H9 (cell line): ENCODE data around the gene CALHM4. TPM values are rescaled to one million over a fixed set of nuclear protein-coding genes. Genes with fewer than 3 reads are reported as not detected.

ENCODE experiments used
- DNase-seq: peaks from one replicate; pipeline ENCODE4 v3.0.0-alpha.2; 2017
- H2AFZ ChIP-seq: one replicate; pipeline ENCODE4 v1.6.1; 2013; ENCODE audit warnings: mild to moderate bottlenecking, low read length, control low read depth, moderate library complexity
- H2AK5ac ChIP-seq: 2 replicates; pipeline ENCODE4 v1.6.1; 2013; ENCODE audit warnings: low read length, control low read depth, mixed read lengths; ENCODE audit not compliant: insufficient read length
- H2BK120ac ChIP-seq: one replicate; pipeline ENCODE4 v1.6.1; 2013; ENCODE audit warnings: low read depth, mild to moderate bottlenecking, low read length, control low read depth, inconsistent platforms; ENCODE audit not compliant: poor library complexity, severe bottlenecking
- H2BK12ac ChIP-seq: 2 replicates; pipeline ENCODE4 v1.6.1; 2013; ENCODE audit warnings: low read length, control low read depth, mixed read lengths, low read depth; ENCODE audit not compliant: insufficient read length
- H2BK15ac ChIP-seq: 2 replicates; pipeline ENCODE4 v1.6.1; 2013; ENCODE audit warnings: low read depth, low read length, control low read depth
- H2BK20ac ChIP-seq: one replicate; pipeline ENCODE4 v1.6.1; 2013; ENCODE audit warnings: low read depth, mild to moderate bottlenecking, low read length, control low read depth, inconsistent platforms; ENCODE audit not compliant: poor library complexity, severe bottlenecking
- H2BK5ac ChIP-seq: 2 replicates; pipeline ENCODE4 v1.6.1; 2013; ENCODE audit warnings: low read length, control low read depth, mixed read lengths; ENCODE audit not compliant: insufficient read length
- H3K14ac ChIP-seq: 2 replicates; pipeline ENCODE4 v1.6.1; 2013; ENCODE audit warnings: low read length, control low read depth; ENCODE audit not compliant: insufficient read depth
- H3K18ac ChIP-seq: 2 replicates; pipeline ENCODE4 v1.6.1; 2013; ENCODE audit warnings: low read depth, mild to moderate bottlenecking, mixed read lengths, low read length, control low read depth; ENCODE audit not compliant: insufficient read length
- H3K23ac ChIP-seq: 2 replicates; pipeline ENCODE4 v1.6.1; 2013; ENCODE audit warnings: low read length, control low read depth, mixed read lengths, low read depth; ENCODE audit not compliant: insufficient read length
- H3K23me2 ChIP-seq: 2 replicates; pipeline ENCODE4 v1.6.1; 2013; ENCODE audit warnings: low read depth, mild to moderate bottlenecking, mixed read lengths, low read length, control low read depth; ENCODE audit not compliant: insufficient read length, poor library complexity, severe bottlenecking
- H3K27ac ChIP-seq: 2 replicates; pipeline ENCODE4 v1.5.1; 2013; ENCODE audit warnings: low read length, control low read depth, mixed read lengths, low read depth; ENCODE audit not compliant: insufficient read length
- H3K27me3 ChIP-seq: 2 replicates; pipeline ENCODE4 v1.6.1; 2013; ENCODE audit warnings: low read length, control low read depth, inconsistent platforms; ENCODE audit not compliant: insufficient read depth
- H3K4ac ChIP-seq: 2 replicates; pipeline ENCODE4 v1.6.1; 2013; ENCODE audit warnings: low read depth, mild to moderate bottlenecking, control low read depth, inconsistent platforms, low read length, moderate library complexity
- H3K4me1 ChIP-seq: 2 replicates; pipeline ENCODE4 v1.6.1; 2013; ENCODE audit warnings: low read length, control low read depth, inconsistent platforms; ENCODE audit not compliant: insufficient read depth
- H3K4me2 ChIP-seq: 2 replicates; pipeline ENCODE4 v1.6.1; 2013; ENCODE audit warnings: low read length, control low read depth, mixed read lengths; ENCODE audit not compliant: insufficient read length, insufficient read depth
- H3K56ac ChIP-seq: 2 replicates; pipeline ENCODE4 v1.6.1; 2013; ENCODE audit warnings: low read depth, mild to moderate bottlenecking, mixed read lengths, low read length, control low read depth; ENCODE audit not compliant: insufficient read length
- H3K79me1 ChIP-seq: 2 replicates; pipeline ENCODE4 v1.6.1; 2013; ENCODE audit warnings: low read depth, mild to moderate bottlenecking, moderate library complexity, low read length, control low read depth, inconsistent platforms; ENCODE audit not compliant: insufficient read depth, poor library complexity, severe bottlenecking
- H3K79me2 ChIP-seq: 2 replicates; pipeline ENCODE4 v1.6.1; 2013; ENCODE audit warnings: low read length, control low read depth, inconsistent platforms; ENCODE audit not compliant: insufficient read depth
- H3K9ac ChIP-seq: 2 replicates; pipeline ENCODE4 v1.6.1; 2013; ENCODE audit warnings: low read length, control low read depth, mixed read lengths; ENCODE audit not compliant: insufficient read length; ENCODE audit errors: extremely low read depth
- H3K9me3 ChIP-seq: one replicate; pipeline ENCODE4 v1.6.1; 2013; ENCODE audit warnings: low read depth, low read length, inconsistent platforms; ENCODE audit not compliant: control insufficient read depth
- H3T11ph ChIP-seq: one replicate; pipeline ENCODE4 v1.6.1; 2013; ENCODE audit warnings: mild to moderate bottlenecking, low read length, control low read depth, inconsistent platforms
- H4K20me1 ChIP-seq: one replicate; pipeline ENCODE4 v1.6.1; 2013; ENCODE audit not compliant: control insufficient read depth, insufficient read length, insufficient read depth
- H4K5ac ChIP-seq: 2 replicates; pipeline ENCODE4 v1.6.1; 2013; ENCODE audit warnings: low read depth, mild to moderate bottlenecking, mixed read lengths, low read length, control low read depth; ENCODE audit not compliant: insufficient read length
- H4K8ac ChIP-seq: replicated peaks from 2 replicates; pipeline ENCODE4 v1.6.1; 2013; ENCODE audit warnings: low read length, control low read depth, mixed read lengths, low read depth; ENCODE audit not compliant: insufficient read length
- H4K91ac ChIP-seq: 2 replicates; pipeline ENCODE4 v1.6.1; 2013; ENCODE audit warnings: low read depth, mild to moderate bottlenecking, moderate library complexity, mixed read lengths, low read length, control low read depth; ENCODE audit not compliant: insufficient read length
- H3K27ac Mint-ChIP-seq, 3 experiments: 2 replicates in 2 of 3; 3 replicates in 1 of 3; pipeline ENCODE4 v1.8.0; 2020 to 2021; ENCODE audit warnings: mixed read lengths in 3 of 3, mild to moderate bottlenecking in 1 of 3, moderate library complexity in 1 of 3
- H3K27me3 Mint-ChIP-seq: 2 replicates; pipeline ENCODE4 v1.8.0; 2021; ENCODE audit warnings: low read depth, mild to moderate bottlenecking, moderate library complexity, mixed read lengths
- H3K36me3 Mint-ChIP-seq, 3 experiments: 2 replicates in 2 of 3; 3 replicates in 1 of 3; pipeline ENCODE4 v1.8.0; 2020 to 2021; ENCODE audit warnings: low read depth in 3 of 3, mixed read lengths in 3 of 3; ENCODE audit not compliant: insufficient read depth in 1 of 3
- H3K4me1 Mint-ChIP-seq, 2 experiments: 2 replicates each; pipeline ENCODE4 v1.8.0; 2020; ENCODE audit warnings: mixed read lengths in 2 of 2
- H3K4me3 Mint-ChIP-seq, 2 experiments: 2 replicates in 1 of 2; 3 replicates in 1 of 2; pipeline ENCODE4 v1.8.0; 2020 to 2021; ENCODE audit warnings: mild to moderate bottlenecking in 2 of 2, mixed read lengths in 2 of 2, moderate library complexity in 1 of 2
- H3K9me3 Mint-ChIP-seq, 2 experiments: 2 replicates in 1 of 2; 3 replicates in 1 of 2; pipeline ENCODE4 v1.8.0; 2020; ENCODE audit warnings: mild to moderate bottlenecking in 2 of 2, mixed read lengths in 2 of 2, moderate library complexity in 1 of 2
- total RNA-seq: library from RNA; stranded (reverse); gene quantifications from 2 replicates; pipeline ENCODE4 v1.2.1, GENCODE V29; 2021
- TF ChIP-seq, protein P1 (sequence below): fragments of 200-600 bp; sonication (generic); conservative IDR thresholded peaks from 3 replicates; pipeline ENCODE4 v1.8.0; 2021; ENCODE audit warnings: antibody characterized with exemption, mild to moderate bottlenecking

CALHM4 gene
- total RNA-seq, 1 experiment from 2014 or later, result not detected

DNA sequence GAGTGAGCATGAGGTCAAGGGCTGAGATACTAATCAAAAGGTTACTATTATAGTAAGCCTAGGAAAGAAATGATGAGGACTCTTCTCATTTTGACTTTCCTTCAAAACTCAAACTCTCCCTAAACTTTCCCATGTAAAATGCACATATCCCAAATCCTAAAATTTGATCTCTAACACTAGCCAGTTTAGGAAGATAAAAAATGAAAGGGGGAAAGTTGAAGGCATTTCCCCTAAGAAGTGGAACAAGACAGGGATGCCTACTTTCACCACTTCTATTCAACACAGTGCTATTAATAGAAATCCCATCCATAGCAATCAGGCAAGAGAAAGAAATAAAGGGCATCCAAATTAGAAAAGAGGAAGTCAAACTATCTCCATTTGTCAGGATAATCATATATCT, 45.0 kb upstream of the CALHM4 start:
- no peak overlapping the region for H3K27ac ChIP-seq
- no peaks in the 10 kb centered on the region for H3K4me1 ChIP-seq
- no peak overlapping the region for H3K27ac Mint-ChIP-seq
- peaks cover 0 to 6% (median 2%) of the 10 kb centered on the region in 3 experiments; a peak in 1 of 7 replicates for H3K36me3 Mint-ChIP-seq
- H2BK12ac ChIP-seq, result no peak overlapping the region
- no peak overlapping the region for H4K5ac ChIP-seq
- no peaks in the 10 kb centered on the region for H3K23me2 ChIP-seq
- H2BK5ac ChIP-seq, result no peak overlapping the region
- no peak overlapping the region for H3K4me2 ChIP-seq
- peaks cover 2% of the 10 kb centered on the region; the same call in 1 of the 2 replicates for H3K27me3 Mint-ChIP-seq
- no peak overlapping the region for H3K9ac ChIP-seq
- no peak overlapping the region for H3K14ac ChIP-seq
- TF ChIP-seq, protein P1, sequence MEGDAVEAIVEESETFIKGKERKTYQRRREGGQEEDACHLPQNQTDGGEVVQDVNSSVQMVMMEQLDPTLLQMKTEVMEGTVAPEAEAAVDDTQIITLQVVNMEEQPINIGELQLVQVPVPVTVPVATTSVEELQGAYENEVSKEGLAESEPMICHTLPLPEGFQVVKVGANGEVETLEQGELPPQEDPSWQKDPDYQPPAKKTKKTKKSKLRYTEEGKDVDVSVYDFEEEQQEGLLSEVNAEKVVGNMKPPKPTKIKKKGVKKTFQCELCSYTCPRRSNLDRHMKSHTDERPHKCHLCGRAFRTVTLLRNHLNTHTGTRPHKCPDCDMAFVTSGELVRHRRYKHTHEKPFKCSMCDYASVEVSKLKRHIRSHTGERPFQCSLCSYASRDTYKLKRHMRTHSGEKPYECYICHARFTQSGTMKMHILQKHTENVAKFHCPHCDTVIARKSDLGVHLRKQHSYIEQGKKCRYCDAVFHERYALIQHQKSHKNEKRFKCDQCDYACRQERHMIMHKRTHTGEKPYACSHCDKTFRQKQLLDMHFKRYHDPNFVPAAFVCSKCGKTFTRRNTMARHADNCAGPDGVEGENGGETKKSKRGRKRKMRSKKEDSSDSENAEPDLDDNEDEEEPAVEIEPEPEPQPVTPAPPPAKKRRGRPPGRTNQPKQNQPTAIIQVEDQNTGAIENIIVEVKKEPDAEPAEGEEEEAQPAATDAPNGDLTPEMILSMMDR, result no peak
- no peaks in the 10 kb centered on the region for H3K79me1 ChIP-seq
- no peak overlapping the region for H3K23ac ChIP-seq
- no peak overlapping the region for H2BK20ac ChIP-seq
- no peak overlapping the region for H3K56ac ChIP-seq
- H3K4me1 Mint-ChIP-seq, result peaks cover 8 to 10% of the 10 kb centered on the region in 2 experiments
- H3K27me3 ChIP-seq, result no peaks in the 10 kb centered on the region
- H4K20me1 ChIP-seq, result no peaks in the 10 kb centered on the region
- no peak overlapping the region for H4K8ac ChIP-seq
- DNase-seq, result no peak
- peaks cover 5 to 12% of the 10 kb centered on the region in 2 experiments; a peak in 3 of 5 replicates for H3K9me3 Mint-ChIP-seq
- no peak overlapping the region for H3K4ac ChIP-seq
- H2AFZ ChIP-seq, result no peak overlapping the region
- H3K79me2 ChIP-seq, result no peaks in the 10 kb centered on the region
- no peak overlapping the region for H2BK120ac ChIP-seq
- H2BK15ac ChIP-seq, result no peak overlapping the region
- H2AK5ac ChIP-seq, result no peak overlapping the region
- no peak overlapping the region for H3K4me3 Mint-ChIP-seq
- H3T11ph ChIP-seq, result no peak overlapping the region
- no peak overlapping the region for H4K91ac ChIP-seq
- H3K9me3 ChIP-seq, result no peaks in the 10 kb centered on the region
- no peak overlapping the region for H3K18ac ChIP-seq
